Subcutaneous abdominal adipose tissue (tissue), 5 donors: ENCODE measurements around the gene JAKMIP1.
"Not testable (repeated sequence)": the region's sequence is repeated elsewhere in the genome, so short reads cannot be mapped to it uniquely, and the experiment has no call there.

Source experiments
- H3K27ac ChIP-seq: one replicate; pipeline ENCODE4 v1.7.0; 2013; ENCODE audit warnings: low read depth, mild to moderate bottlenecking, inconsistent platforms, low read length, moderate library complexity
- H3K27me3 ChIP-seq, 5 donors: one replicate each; pipeline ENCODE4 v1.7.0; 2013; ENCODE audit warnings: low read length in 5 of 5, inconsistent platforms in 1 of 5; ENCODE audit not compliant: control insufficient read depth in 5 of 5, insufficient read depth in 4 of 5
- H3K36me3 ChIP-seq, 5 donors: one replicate each; pipeline ENCODE4 v1.7.0; 2013; ENCODE audit warnings: low read length in 5 of 5; ENCODE audit not compliant: control insufficient read depth in 5 of 5, insufficient read depth in 5 of 5
- H3K4me1 ChIP-seq, 5 donors: one replicate each; pipeline ENCODE4 v1.7.0; 2013; ENCODE audit warnings: low read length in 5 of 5, mild to moderate bottlenecking in 3 of 5, moderate library complexity in 1 of 5; ENCODE audit not compliant: control insufficient read depth in 5 of 5, insufficient read depth in 5 of 5
- H3K4me3 ChIP-seq, 5 donors: one replicate each; pipeline ENCODE4 v1.7.0; 2013; ENCODE audit warnings: low read length in 5 of 5, low read depth in 1 of 5
- H3K9ac ChIP-seq, 5 donors: one replicate each; pipeline ENCODE4 v1.7.0; 2013; ENCODE audit warnings: low read length in 5 of 5, mild to moderate bottlenecking in 4 of 5, moderate library complexity in 3 of 5
- H3K9me3 ChIP-seq, 5 donors: one replicate each; pipeline ENCODE4 v1.7.0; 2013; ENCODE audit warnings: low read length in 5 of 5; ENCODE audit not compliant: control insufficient read depth in 5 of 5
- donor health status: healthy.
- donor health status: healthy.
- donor health status: healthy.
- donor health status: healthy.
- donor health status: healthy.

Gene JAKMIP1

GRCh38 chr4:6150046-6150735, 50.2 kb downstream of the JAKMIP1 start:
- H3K4me1 ChIP-seq: no peaks in the 10 kb centered on the region
- no peaks in the 10 kb centered on the region for H3K36me3 ChIP-seq
- no peak overlapping the region for H3K27ac ChIP-seq
- peaks cover 3 to 27% (median 13%) of the 10 kb centered on the region in 5 donors for H3K27me3 ChIP-seq
- H3K9ac ChIP-seq: no peak overlapping the region
- H3K9me3 ChIP-seq: peaks cover 0 to 6% (median 3%) of the 10 kb centered on the region in 5 donors
- no peak overlapping the region for H3K4me3 ChIP-seq

GRCh38 chr4:6148506-6149205, 51.7 kb downstream of the JAKMIP1 start:
- H3K9ac ChIP-seq: no peak overlapping the region
- H3K4me1 ChIP-seq: no peaks in the 10 kb centered on the region
- H3K27me3 ChIP-seq: peaks cover 0 to 21% (median 13%) of the 10 kb centered on the region in 5 donors
- no peaks in the 10 kb centered on the region for H3K36me3 ChIP-seq
- H3K9me3 ChIP-seq: peaks cover 5 to 18% (median 14%) of the 10 kb centered on the region in 5 donors
- H3K27ac ChIP-seq: no peak overlapping the region
- H3K4me3 ChIP-seq: no peak overlapping the region

GRCh38 chr4:6147441-6147840, 52.9 kb downstream of the JAKMIP1 start:
- no peaks in the 10 kb centered on the region for H3K4me1 ChIP-seq
- H3K9ac ChIP-seq: no peak overlapping the region
- no peak overlapping the region for H3K27ac ChIP-seq
- H3K9me3 ChIP-seq: peaks cover 5 to 18% (median 15%) of the 10 kb centered on the region in 5 donors
- H3K27me3 ChIP-seq: peaks cover 2 to 21% (median 7%) of the 10 kb centered on the region in 5 donors
- no peaks in the 10 kb centered on the region for H3K36me3 ChIP-seq
- H3K4me3 ChIP-seq: no peak overlapping the region

GRCh38 chr4:6143603-6144181, 56.7 kb downstream of the JAKMIP1 start:
- Histone ChIP-seq H3K9ac (no peak overlapping the region), H3K27me3 (peaks cover 0 to 9% (median 4%) of the 10 kb centered on the region in 5 donors), H3K4me1 (no peaks in the 10 kb centered on the region), H3K27ac (no peak overlapping the region), H3K36me3 (no peaks in the 10 kb centered on the region), H3K4me3 (no peak overlapping the region), H3K9me3 (peaks cover 5 to 18% (median 15%) of the 10 kb centered on the region in 5 donors)

GRCh38 chr4:6142935-6143602, 57.3 kb downstream of the JAKMIP1 start:
- H3K9ac ChIP-seq: no peak overlapping the region
- no peak overlapping the region for H3K4me3 ChIP-seq
- peaks cover 0 to 4% (median 3%) of the 10 kb centered on the region in 5 donors for H3K27me3 ChIP-seq
- no peak overlapping the region for H3K27ac ChIP-seq
- H3K36me3 ChIP-seq: no peaks in the 10 kb centered on the region
- H3K9me3 ChIP-seq: peaks cover 5 to 18% (median 15%) of the 10 kb centered on the region in 5 donors
- H3K4me1 ChIP-seq: no peaks in the 10 kb centered on the region

- Histone ChIP-seq H3K27ac (no peak overlapping the region), H3K4me3 (no peak overlapping the region), H3K36me3 (no peaks in the 10 kb centered on the region), H3K9me3 (peaks cover 5 to 16% (median 12%) of the 10 kb centered on the region in 5 donors), H3K4me1 (no peaks in the 10 kb centered on the region), H3K27me3 (peaks cover 0 to 4% (median 2%) of the 10 kb centered on the region in 5 donors), H3K9ac (no peak overlapping the region)
These were observed 57.8 kb downstream of the JAKMIP1 start for GRCh38 chr4:6142511-6142910.

GRCh38 chr4:6141554-6141953, 58.8 kb downstream of the JAKMIP1 start:
- H3K9ac ChIP-seq: no peak overlapping the region
- H3K36me3 ChIP-seq: no peaks in the 10 kb centered on the region
- H3K9me3 ChIP-seq: peaks cover 5 to 15% (median 12%) of the 10 kb centered on the region in 5 donors
- H3K27me3 ChIP-seq: peaks cover 0 to 8% (median 0%) of the 10 kb centered on the region in 5 donors
- no peak overlapping the region for H3K4me3 ChIP-seq
- no peaks in the 10 kb centered on the region for H3K4me1 ChIP-seq
- H3K27ac ChIP-seq: no peak overlapping the region

- H3K9me3 ChIP-seq: peaks cover 5 to 15% (median 12%) of the 10 kb centered on the region in 5 donors
- not testable (repeated sequence) for H3K4me3 ChIP-seq, H3K4me1 ChIP-seq, H3K27ac ChIP-seq, H3K9ac ChIP-seq, H3K27me3 ChIP-seq, H3K36me3 ChIP-seq
These were observed 59.3 kb downstream of the JAKMIP1 start for GRCh38 chr4:6141021-6141420.

- H3K9ac ChIP-seq: no peak overlapping the region
- no peak overlapping the region for H3K4me3 ChIP-seq
- peaks cover 0 to 5% (median 0%) of the 10 kb centered on the region in 5 donors for H3K9me3 ChIP-seq
- no peaks in the 10 kb centered on the region for H3K4me1 ChIP-seq
- peaks cover 0 to 8% (median 0%) of the 10 kb centered on the region in 5 donors for H3K27me3 ChIP-seq
- H3K36me3 ChIP-seq: no peaks in the 10 kb centered on the region
- no peak overlapping the region for H3K27ac ChIP-seq
These were observed 62.6 kb downstream of the JAKMIP1 start for GRCh38 chr4:6137747-6138135.
